ENCODE data around the gene GRID1.

Gene GRID1

DNA sequence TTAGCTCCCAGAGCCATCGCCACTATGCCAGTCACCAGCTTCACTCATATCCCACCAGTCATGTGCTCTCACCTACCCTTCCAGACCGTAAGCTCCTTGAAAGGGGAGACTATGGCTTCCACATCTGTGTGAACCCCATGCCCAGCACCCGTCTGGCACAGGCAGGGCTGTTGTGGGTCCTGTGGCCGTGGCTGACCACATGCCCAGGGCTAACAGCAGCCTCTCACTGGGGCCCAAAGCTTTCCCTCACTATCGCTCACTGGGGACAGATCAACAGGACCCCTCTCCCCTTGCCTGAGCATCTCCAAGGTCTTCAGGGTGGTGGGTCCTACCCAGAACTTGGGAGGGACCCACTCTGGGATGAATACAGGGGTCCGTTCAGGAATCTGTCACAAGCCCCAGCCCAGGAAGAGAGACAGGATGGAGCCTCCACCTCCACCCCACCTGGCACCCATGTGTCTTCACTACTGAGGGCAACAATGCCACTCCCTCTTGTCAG is 303.9 kb downstream of the GRID1 start:
- Histone ChIP-seq H3K4me3 (ENCODE audit: low read length) (no peak overlapping the region), H3K4me1 (ENCODE audit: control insufficient read depth, insufficient read depth, low read length) (no peaks in the 10 kb centered on the region), H3K9ac (ENCODE audit: low read length) (no peak overlapping the region), H3K9me3 (ENCODE audit: control insufficient read depth, low read length) (no peaks in the 10 kb centered on the region), H3K27me3 (replicated peaks; ENCODE audit: control insufficient read depth, insufficient read depth, low read length) (no peaks in the 10 kb centered on the region), H3K36me3 (ENCODE audit: control insufficient read depth, insufficient read depth, low read length, severe bottlenecking) (no peaks in the 10 kb centered on the region)
- no peak for DNase-seq (ENCODE audit: low read depth)

DNA sequence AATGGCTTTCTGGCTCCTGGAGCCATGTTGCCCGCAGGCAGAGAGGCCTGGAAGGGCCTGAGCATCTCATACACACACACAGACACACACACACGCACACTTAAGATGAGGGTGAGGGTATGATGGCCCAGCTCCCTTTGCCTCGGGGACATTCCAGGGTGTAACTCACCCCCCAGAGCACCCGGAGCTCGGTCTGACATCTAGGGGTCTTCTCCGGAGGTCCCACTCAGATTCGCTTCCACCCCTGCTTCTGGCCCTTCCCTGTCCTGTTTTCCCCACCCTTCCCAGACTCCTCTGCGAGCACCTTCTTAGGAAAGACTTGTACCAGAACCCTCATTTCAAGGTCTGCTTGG is 304.4 kb downstream of the GRID1 start:
- Histone ChIP-seq H3K36me3 (ENCODE audit: control insufficient read depth, insufficient read depth, low read length, severe bottlenecking) (no peaks in the 10 kb centered on the region), H3K27me3 (replicated peaks; ENCODE audit: control insufficient read depth, insufficient read depth, low read length) (no peaks in the 10 kb centered on the region), H3K9me3 (ENCODE audit: control insufficient read depth, low read length) (no peaks in the 10 kb centered on the region), H3K4me3 (ENCODE audit: low read length) (no peak overlapping the region), H3K4me1 (ENCODE audit: control insufficient read depth, insufficient read depth, low read length) (no peaks in the 10 kb centered on the region), H3K9ac (ENCODE audit: low read length) (no peak overlapping the region)
- no peak for DNase-seq (ENCODE audit: low read depth)

DNA sequence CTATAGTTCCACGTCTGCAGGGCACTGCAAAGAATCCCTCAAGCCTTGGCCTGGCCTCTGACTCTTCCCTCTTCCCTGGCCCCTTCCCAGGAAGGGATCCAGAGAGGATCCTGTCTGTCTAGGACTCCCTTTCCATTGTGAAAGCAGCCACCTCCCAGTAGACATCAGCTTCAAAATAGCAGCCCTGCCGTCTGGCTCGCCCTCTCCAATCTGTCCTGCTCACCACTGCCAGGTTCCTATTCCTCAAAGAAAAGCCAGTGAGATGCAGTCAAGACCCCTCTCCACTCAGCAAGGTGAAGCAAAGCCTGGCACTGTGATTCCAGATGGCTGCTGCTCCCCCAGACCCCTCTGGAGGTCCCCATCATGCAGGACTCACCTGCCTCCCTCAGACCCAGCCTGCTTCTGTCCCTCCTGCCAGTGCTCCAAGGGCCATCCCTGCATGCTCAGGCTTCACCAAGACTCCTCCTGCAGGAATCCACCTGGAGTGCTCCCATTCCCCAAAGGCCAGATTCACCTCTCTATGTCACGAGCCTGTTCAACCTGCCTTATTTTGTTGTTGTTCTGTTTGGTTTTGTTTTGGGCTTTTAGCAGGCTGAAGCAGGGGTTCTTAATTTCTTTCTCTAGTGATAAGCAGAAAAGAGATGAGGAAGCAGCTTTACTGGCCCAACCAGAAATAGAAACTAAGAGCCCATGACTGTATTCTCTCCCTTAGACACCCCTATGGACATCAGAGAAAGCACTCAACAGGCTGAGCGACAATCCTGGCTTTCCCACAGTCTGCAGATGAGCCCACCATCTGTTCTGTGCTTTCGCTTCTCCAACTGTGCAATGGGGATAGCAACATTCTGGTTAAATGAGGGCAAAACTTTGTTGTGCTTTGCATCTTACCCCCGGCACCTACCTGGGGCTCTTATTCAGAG is 305.1 kb downstream of the GRID1 start:
- Histone ChIP-seq H3K4me1 (ENCODE audit: control insufficient read depth, insufficient read depth, low read length) (no peaks in the 10 kb centered on the region), H3K9me3 (ENCODE audit: control insufficient read depth, low read length) (no peaks in the 10 kb centered on the region), H3K4me3 (ENCODE audit: low read length) (no peak overlapping the region), H3K9ac (ENCODE audit: low read length) (no peak overlapping the region), H3K27me3 (replicated peaks; ENCODE audit: control insufficient read depth, insufficient read depth, low read length) (no peaks in the 10 kb centered on the region), H3K36me3 (ENCODE audit: control insufficient read depth, insufficient read depth, low read length, severe bottlenecking) (no peaks in the 10 kb centered on the region)
- DNase-seq (ENCODE audit: low read depth): no peak

DNA sequence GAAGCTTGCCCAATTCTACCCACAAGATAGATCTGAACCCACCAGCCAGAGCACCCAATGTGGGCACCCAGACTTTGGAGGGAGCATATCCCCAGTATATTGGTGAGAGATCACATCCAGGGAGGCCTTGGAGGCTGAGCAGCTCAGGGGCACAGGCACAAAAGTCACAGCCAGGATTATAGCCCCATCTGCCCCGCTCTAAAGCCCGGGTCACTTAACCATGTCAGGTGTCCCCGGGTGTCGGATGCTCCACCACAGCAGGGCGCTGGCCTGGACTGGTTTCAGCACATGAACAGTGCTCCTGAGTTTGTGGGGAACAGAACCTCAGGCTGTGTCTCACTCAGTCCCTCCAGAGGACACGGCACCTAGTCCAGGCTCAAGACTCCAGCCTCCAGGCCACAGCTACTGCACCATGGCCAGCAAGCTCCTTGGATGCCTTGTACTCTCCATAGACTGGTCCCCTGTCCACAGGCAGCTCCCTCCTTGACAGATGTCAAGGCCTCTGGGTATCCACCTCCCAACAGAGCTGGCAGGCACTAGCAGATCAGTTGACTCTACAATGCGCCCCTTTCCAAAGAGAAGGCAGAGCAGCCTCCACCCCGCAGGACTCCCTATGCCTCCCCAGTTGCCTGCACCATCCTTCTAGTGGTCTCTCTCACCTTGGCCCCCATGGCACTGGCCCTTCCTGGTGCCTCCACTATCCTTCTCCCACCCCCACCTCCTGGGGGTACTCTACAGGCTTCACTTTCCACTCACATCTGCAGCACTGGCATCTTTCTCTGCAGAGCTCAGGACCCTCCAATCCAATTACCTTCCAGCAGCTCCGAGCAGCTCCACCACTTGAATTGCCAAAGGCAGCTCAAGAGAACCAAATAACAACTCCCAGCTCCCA is 306.0 kb downstream of the GRID1 start:
- Histone ChIP-seq H3K36me3 (ENCODE audit: control insufficient read depth, insufficient read depth, low read length, severe bottlenecking) (no peaks in the 10 kb centered on the region), H3K9ac (ENCODE audit: low read length) (no peak overlapping the region), H3K9me3 (ENCODE audit: control insufficient read depth, low read length) (no peaks in the 10 kb centered on the region), H3K4me3 (ENCODE audit: low read length) (no peak overlapping the region), H3K4me1 (ENCODE audit: control insufficient read depth, insufficient read depth, low read length) (no peaks in the 10 kb centered on the region), H3K27me3 (replicated peaks; ENCODE audit: control insufficient read depth, insufficient read depth, low read length) (no peaks in the 10 kb centered on the region)
- no peak for DNase-seq (ENCODE audit: low read depth)

DNA sequence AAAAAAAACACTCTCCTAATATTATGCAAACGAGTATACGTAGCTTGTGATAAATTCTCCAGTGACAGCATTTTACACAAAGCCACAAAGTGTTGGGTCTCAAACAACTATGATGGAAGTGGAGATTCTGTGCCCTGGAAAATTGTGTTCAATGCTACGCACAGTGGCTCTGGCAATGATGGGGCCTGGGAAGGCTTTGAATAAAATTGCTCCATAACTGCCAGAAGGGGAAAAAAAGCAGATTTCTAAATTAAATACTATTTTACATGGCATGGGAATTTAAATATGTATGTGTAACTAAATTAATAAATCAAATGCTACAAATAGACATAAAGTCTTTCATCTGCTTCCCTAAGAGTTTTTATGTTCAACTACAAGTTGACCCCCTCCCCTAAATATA is 306.7 kb downstream of the GRID1 start:
- H3K4me3 ChIP-seq (ENCODE audit: low read length): no peak overlapping the region
- H3K4me1 ChIP-seq (ENCODE audit: control insufficient read depth, insufficient read depth, low read length): no peaks in the 10 kb centered on the region
- no peaks in the 10 kb centered on the region for H3K36me3 ChIP-seq (ENCODE audit: control insufficient read depth, insufficient read depth, low read length, severe bottlenecking)
- no peak overlapping the region for H3K9ac ChIP-seq (ENCODE audit: low read length)
- DNase-seq (ENCODE audit: low read depth): no peak
- no peaks in the 10 kb centered on the region for H3K27me3 ChIP-seq (replicated peaks; ENCODE audit: control insufficient read depth, insufficient read depth, low read length)
- H3K9me3 ChIP-seq (ENCODE audit: control insufficient read depth, low read length): no peaks in the 10 kb centered on the region

DNA sequence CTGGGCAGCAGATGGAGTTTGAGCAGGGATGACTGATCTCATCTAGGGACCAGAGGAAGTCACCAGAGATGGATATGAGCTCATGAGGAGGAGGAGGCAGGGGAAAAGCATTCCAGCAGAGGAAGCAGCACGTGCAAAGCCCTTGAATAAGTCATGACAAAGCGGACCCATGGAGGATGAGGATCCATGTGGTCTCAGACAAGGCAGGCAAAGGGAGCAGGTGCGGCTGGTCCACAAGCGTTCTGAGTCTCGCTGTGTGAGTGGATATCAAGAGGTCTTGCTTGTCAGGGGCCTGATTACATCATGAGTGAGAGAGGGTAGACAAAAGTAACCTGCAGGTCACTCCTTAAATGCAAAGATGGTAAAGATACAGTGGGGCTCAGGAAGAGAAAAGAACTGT is 307.6 kb downstream of the GRID1 start:
- H3K4me3 ChIP-seq (ENCODE audit: low read length): no peak overlapping the region
- H3K27me3 ChIP-seq (replicated peaks; ENCODE audit: control insufficient read depth, insufficient read depth, low read length): no peaks in the 10 kb centered on the region
- H3K36me3 ChIP-seq (ENCODE audit: control insufficient read depth, insufficient read depth, low read length, severe bottlenecking): no peaks in the 10 kb centered on the region
- no peak for DNase-seq (ENCODE audit: low read depth)
- no peak overlapping the region for H3K9ac ChIP-seq (ENCODE audit: low read length)
- H3K4me1 ChIP-seq (ENCODE audit: control insufficient read depth, insufficient read depth, low read length): no peaks in the 10 kb centered on the region
- H3K9me3 ChIP-seq (ENCODE audit: control insufficient read depth, low read length): no peaks in the 10 kb centered on the region

DNA sequence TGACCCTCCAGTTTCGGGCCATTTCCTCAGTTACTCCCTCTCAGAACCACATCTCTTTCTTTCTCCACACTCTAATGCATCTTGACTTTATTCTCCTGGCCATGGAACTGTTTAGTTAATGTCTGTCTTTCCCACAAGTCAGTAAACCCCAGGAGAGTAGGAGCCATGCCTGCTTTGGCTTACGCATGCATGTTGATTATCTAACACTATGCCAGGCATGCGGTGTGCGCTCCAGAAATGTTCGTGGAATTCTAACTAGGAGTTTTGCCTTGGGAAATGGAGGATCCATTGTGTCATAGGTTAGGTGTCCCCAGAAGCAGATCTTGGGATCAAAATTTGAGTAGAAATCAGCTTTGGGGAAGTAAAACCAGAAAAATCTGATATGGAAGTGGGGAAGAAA is 308.9 kb downstream of the GRID1 start:
- H3K9me3 ChIP-seq (ENCODE audit: control insufficient read depth, low read length): no peaks in the 10 kb centered on the region
- H3K36me3 ChIP-seq (ENCODE audit: control insufficient read depth, insufficient read depth, low read length, severe bottlenecking): no peaks in the 10 kb centered on the region
- no peak overlapping the region for H3K4me3 ChIP-seq (ENCODE audit: low read length)
- H3K27me3 ChIP-seq (replicated peaks; ENCODE audit: control insufficient read depth, insufficient read depth, low read length): no peaks in the 10 kb centered on the region
- no peaks in the 10 kb centered on the region for H3K4me1 ChIP-seq (ENCODE audit: control insufficient read depth, insufficient read depth, low read length)
- H3K9ac ChIP-seq (ENCODE audit: low read length): no peak overlapping the region
- DNase-seq (ENCODE audit: low read depth): no peak

DNA sequence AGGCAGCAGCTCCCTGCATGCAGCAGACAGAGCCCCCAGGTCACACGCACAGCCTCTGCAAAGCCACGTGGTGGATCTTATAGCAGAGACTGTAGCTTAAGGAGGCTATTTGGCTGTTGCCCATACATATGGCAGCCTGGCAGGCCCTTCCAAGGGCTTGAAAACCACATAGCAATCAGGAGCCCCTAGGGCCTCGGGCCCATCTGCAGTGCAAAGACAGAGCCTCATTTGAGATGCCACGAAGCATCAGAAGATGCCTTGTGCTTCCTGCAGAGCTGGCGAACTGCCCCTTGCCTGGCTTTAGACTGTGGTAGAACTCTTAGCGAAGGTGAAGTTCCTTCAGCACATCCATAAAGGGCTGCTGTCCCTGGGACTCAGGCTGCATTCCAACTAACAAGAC is 309.9 kb downstream of the GRID1 start:
- DNase-seq (ENCODE audit: low read depth): no peak
- H3K36me3 ChIP-seq (ENCODE audit: control insufficient read depth, insufficient read depth, low read length, severe bottlenecking): no peaks in the 10 kb centered on the region
- no peak overlapping the region for H3K4me3 ChIP-seq (ENCODE audit: low read length)
- H3K27me3 ChIP-seq (replicated peaks; ENCODE audit: control insufficient read depth, insufficient read depth, low read length): no peaks in the 10 kb centered on the region
- H3K9ac ChIP-seq (ENCODE audit: low read length): no peak overlapping the region
- no peaks in the 10 kb centered on the region for H3K9me3 ChIP-seq (ENCODE audit: control insufficient read depth, low read length)
- no peaks in the 10 kb centered on the region for H3K4me1 ChIP-seq (ENCODE audit: control insufficient read depth, insufficient read depth, low read length)

DNA sequence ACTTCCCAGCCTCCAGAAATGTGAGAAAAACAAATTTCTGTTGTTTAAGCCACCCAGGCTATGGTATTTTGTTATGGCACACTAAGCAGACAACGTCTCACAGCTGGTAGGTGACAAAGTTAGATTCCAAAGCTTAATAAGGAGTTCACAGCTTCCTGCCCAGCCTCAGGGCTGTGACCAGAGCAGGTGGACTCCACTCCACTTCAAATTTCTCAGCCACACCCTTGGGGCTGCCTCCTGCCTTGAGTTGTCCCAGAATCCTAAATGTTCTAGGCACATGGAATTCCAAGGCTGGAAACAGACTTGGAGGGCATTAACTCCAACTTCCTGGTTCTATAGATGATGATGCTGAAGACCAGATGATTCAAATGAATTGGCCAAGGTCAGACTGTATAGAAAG is 310.7 kb downstream of the GRID1 start:
- no peaks in the 10 kb centered on the region for H3K4me1 ChIP-seq (ENCODE audit: control insufficient read depth, insufficient read depth, low read length)
- H3K36me3 ChIP-seq (ENCODE audit: control insufficient read depth, insufficient read depth, low read length, severe bottlenecking): no peaks in the 10 kb centered on the region
- no peak for DNase-seq (ENCODE audit: low read depth)
- H3K9ac ChIP-seq (ENCODE audit: low read length): no peak overlapping the region
- H3K9me3 ChIP-seq (ENCODE audit: control insufficient read depth, low read length): no peaks in the 10 kb centered on the region
- no peak overlapping the region for H3K4me3 ChIP-seq (ENCODE audit: low read length)
- no peaks in the 10 kb centered on the region for H3K27me3 ChIP-seq (replicated peaks; ENCODE audit: control insufficient read depth, insufficient read depth, low read length)

DNA sequence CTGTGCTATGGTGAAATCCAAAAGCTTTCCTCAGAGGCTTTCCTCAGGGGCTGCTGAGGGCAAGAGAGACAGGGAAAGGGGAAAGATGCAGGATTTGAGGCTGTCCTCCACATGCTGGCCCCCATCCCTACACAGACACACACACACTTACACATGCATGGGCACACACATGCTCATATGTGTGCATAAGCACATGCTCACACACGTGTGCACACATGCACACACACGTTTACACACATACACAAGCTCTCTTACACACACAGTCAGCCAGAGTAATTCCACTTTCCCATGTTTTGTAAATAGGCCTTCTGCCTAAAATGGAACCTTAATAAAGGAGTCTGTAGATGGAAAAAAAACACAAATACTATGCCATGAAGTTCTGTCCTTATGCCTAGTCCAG is 312.9 kb downstream of the GRID1 start:
- Histone ChIP-seq H3K36me3 (ENCODE audit: control insufficient read depth, insufficient read depth, low read length, severe bottlenecking) (no peaks in the 10 kb centered on the region), H3K27me3 (replicated peaks; ENCODE audit: control insufficient read depth, insufficient read depth, low read length) (no peaks in the 10 kb centered on the region), H3K4me3 (ENCODE audit: low read length) (no peak overlapping the region), H3K4me1 (ENCODE audit: control insufficient read depth, insufficient read depth, low read length) (no peaks in the 10 kb centered on the region), H3K9ac (ENCODE audit: low read length) (no peak overlapping the region), H3K9me3 (ENCODE audit: control insufficient read depth, low read length) (no peaks in the 10 kb centered on the region)
- no peak for DNase-seq (ENCODE audit: low read depth)

DNA sequence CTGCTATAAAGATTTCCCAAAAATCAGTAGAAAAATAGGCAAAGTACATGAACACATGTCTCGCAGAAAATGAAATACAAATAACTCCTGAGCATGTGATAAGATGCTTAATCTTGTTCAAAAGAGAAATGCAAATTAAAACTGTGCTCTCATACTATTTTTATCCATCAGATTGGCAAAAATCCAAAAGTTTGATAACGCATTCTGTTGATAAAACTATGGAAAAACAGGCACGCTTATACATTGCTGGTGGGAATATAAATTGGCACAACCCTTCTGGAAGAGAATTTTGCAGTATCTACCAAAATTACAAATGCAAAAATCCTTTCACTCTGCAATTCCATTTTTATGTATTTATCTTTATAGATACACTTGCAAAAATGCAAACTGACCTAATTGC is 315.0 kb downstream of the GRID1 start:
- DNase-seq (ENCODE audit: low read depth): no peak
- Histone ChIP-seq H3K4me3 (ENCODE audit: low read length) (no peak overlapping the region), H3K36me3 (ENCODE audit: control insufficient read depth, insufficient read depth, low read length, severe bottlenecking) (no peaks in the 10 kb centered on the region), H3K9ac (ENCODE audit: low read length) (no peak overlapping the region), H3K27me3 (replicated peaks; ENCODE audit: control insufficient read depth, insufficient read depth, low read length) (no peaks in the 10 kb centered on the region), H3K4me1 (ENCODE audit: control insufficient read depth, insufficient read depth, low read length) (no peaks in the 10 kb centered on the region), H3K9me3 (ENCODE audit: control insufficient read depth, low read length) (no peaks in the 10 kb centered on the region)
